ENCODE measurements around the gene RAI14.

GRCh38 chr5:34721327-34721726, 65.2 kb downstream of the RAI14 start:
- TF ChIP-seq CTCF (IDR thresholded peaks at IDR 0.05) (no peak), POLR2A (IDR thresholded peaks at IDR 0.05) (no peak), POLR2AphosphoS5 (IDR thresholded peaks at IDR 0.05) (no peak)
